Liver (tissue), 3 donors: ENCODE data around the gene GON7.
"Not testable (repeated sequence)": the region's sequence is repeated elsewhere in the genome, so short reads cannot be mapped to it uniquely, and the experiment has no call there.

Experiments used
- GABPA ChIP-seq, 2 donors: IDR thresholded peaks in 1 of 2; conservative IDR thresholded peaks in 1 of 2; 2 replicates each; pipeline ENCODE4 v1.6.1; 2016; ENCODE audit warnings: antibody characterized with exemption in 2 of 2, mild to moderate bottlenecking in 1 of 2, moderate library complexity in 1 of 2
- RAD21 ChIP-seq, 2 donors: IDR thresholded peaks; 2 replicates each; pipeline ENCODE4 v1.6.1; 2016; ENCODE audit warnings: antibody characterized with exemption in 2 of 2, mild to moderate bottlenecking in 2 of 2
- SP1 ChIP-seq: IDR thresholded peaks from 2 replicates; pipeline ENCODE4 v1.6.1; 2018; ENCODE audit warnings: antibody characterized with exemption, mild to moderate bottlenecking
- TF ChIP-seq, protein P1 (sequence below): fragments of 150-350 bp; IDR thresholded peaks from 2 replicates; pipeline ENCODE4 v1.5.1; 2017; ENCODE audit warnings: improper control_type of control experiment, low read depth, low read length; ENCODE audit not compliant: missing input control
- TF ChIP-seq, protein P2 (sequence below): IDR thresholded peaks from 2 replicates; pipeline ENCODE4 v1.6.1; 2016; ENCODE audit warnings: antibody characterized with exemption
- TF ChIP-seq, protein P3 (sequence below): IDR thresholded peaks from 2 replicates; pipeline ENCODE4 v1.6.1; 2016; ENCODE audit warnings: antibody characterized with exemption, mild to moderate bottlenecking
- TF ChIP-seq, protein P4 (sequence below): IDR thresholded peaks from 2 replicates; pipeline ENCODE4 v1.6.1; 2016; ENCODE audit warnings: antibody characterized with exemption
- donor health status: healthy.
- donor health status: healthy.

DNA sequence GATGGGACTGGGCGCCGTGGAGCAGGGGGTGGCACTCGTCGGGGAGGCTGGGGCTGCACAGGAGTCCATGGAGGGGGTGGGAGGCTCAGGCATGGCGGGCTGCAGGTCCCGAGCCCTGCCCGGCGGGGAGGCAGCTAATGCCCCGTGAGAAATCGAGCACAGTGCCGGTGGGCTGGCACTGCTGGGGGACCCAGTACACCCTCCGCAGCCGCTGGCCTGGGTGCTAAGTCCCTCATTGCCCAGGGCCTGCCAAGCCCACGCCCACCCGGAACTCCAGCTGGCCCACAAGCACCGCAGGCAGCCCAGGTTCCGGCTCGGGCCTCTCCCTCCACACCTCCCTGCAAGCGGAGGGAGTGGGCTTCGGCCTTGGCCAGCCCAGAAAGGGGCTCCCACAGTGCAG is 36.7 kb downstream of the GON7 start:
- TF ChIP-seq, protein P1, sequence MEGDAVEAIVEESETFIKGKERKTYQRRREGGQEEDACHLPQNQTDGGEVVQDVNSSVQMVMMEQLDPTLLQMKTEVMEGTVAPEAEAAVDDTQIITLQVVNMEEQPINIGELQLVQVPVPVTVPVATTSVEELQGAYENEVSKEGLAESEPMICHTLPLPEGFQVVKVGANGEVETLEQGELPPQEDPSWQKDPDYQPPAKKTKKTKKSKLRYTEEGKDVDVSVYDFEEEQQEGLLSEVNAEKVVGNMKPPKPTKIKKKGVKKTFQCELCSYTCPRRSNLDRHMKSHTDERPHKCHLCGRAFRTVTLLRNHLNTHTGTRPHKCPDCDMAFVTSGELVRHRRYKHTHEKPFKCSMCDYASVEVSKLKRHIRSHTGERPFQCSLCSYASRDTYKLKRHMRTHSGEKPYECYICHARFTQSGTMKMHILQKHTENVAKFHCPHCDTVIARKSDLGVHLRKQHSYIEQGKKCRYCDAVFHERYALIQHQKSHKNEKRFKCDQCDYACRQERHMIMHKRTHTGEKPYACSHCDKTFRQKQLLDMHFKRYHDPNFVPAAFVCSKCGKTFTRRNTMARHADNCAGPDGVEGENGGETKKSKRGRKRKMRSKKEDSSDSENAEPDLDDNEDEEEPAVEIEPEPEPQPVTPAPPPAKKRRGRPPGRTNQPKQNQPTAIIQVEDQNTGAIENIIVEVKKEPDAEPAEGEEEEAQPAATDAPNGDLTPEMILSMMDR, result not testable (repeated sequence)
- TF ChIP-seq, protein P2, sequence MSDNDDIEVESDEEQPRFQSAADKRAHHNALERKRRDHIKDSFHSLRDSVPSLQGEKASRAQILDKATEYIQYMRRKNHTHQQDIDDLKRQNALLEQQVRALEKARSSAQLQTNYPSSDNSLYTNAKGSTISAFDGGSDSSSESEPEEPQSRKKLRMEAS, result not testable (repeated sequence)
- TF ChIP-seq, protein P3, sequence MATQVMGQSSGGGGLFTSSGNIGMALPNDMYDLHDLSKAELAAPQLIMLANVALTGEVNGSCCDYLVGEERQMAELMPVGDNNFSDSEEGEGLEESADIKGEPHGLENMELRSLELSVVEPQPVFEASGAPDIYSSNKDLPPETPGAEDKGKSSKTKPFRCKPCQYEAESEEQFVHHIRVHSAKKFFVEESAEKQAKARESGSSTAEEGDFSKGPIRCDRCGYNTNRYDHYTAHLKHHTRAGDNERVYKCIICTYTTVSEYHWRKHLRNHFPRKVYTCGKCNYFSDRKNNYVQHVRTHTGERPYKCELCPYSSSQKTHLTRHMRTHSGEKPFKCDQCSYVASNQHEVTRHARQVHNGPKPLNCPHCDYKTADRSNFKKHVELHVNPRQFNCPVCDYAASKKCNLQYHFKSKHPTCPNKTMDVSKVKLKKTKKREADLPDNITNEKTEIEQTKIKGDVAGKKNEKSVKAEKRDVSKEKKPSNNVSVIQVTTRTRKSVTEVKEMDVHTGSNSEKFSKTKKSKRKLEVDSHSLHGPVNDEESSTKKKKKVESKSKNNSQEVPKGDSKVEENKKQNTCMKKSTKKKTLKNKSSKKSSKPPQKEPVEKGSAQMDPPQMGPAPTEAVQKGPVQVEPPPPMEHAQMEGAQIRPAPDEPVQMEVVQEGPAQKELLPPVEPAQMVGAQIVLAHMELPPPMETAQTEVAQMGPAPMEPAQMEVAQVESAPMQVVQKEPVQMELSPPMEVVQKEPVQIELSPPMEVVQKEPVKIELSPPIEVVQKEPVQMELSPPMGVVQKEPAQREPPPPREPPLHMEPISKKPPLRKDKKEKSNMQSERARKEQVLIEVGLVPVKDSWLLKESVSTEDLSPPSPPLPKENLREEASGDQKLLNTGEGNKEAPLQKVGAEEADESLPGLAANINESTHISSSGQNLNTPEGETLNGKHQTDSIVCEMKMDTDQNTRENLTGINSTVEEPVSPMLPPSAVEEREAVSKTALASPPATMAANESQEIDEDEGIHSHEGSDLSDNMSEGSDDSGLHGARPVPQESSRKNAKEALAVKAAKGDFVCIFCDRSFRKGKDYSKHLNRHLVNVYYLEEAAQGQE, result not testable (repeated sequence)
- TF ChIP-seq GABPA (IDR thresholded peaks at IDR 0.05 in 1 of 2, conservative IDR thresholded peaks at IDR 0.05 in 1 of 2); RAD21 (IDR thresholded peaks at IDR 0.05); SP1: not testable (repeated sequence)
- TF ChIP-seq, protein P4, sequence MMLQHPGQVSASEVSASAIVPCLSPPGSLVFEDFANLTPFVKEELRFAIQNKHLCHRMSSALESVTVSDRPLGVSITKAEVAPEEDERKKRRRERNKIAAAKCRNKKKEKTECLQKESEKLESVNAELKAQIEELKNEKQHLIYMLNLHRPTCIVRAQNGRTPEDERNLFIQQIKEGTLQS, result not testable (repeated sequence)
